NCI-H446 (cell line): Measurements from ENCODE around the gene TMEM131L.
"Not testable (repeated sequence)": the region's sequence is repeated elsewhere in the genome, so short reads cannot be mapped to it uniquely, and the experiment has no call there.

Experiments used
- DNase-seq, 2 experiments: peaks; one replicate each; lab custom pipeline; 2025; lab: John Stamatoyannopoulos, UW

TMEM131L gene

GRCh38 chr4:153449338-153449737 is 16.8 kb upstream of the TMEM131L start:
- DNase-seq, result no peak

GRCh38 chr4:153450544-153450917 is 15.6 kb upstream of the TMEM131L start:
- no peak for DNase-seq

GRCh38 chr4:153451145-153451544 is 15.0 kb upstream of the TMEM131L start:
- not testable (repeated sequence) for DNase-seq

GRCh38 chr4:153451911-153452657 is 14.1 kb upstream of the TMEM131L start:
- no peak for DNase-seq

- no peak for DNase-seq
Observed at GRCh38 chr4:153452658-153453378, 13.3 kb upstream of the TMEM131L start.

- DNase-seq, result no peak
Observed at GRCh38 chr4:153453402-153453801, 12.8 kb upstream of the TMEM131L start.

- no peak for DNase-seq
Observed at GRCh38 chr4:153458969-153459368, 7.2 kb upstream of the TMEM131L start.

- DNase-seq, result not testable (repeated sequence)
Observed at GRCh38 chr4:153461549-153461948, 4.6 kb upstream of the TMEM131L start.

- DNase-seq, result no peak
Observed at GRCh38 chr4:153464068-153464467, 2.1 kb upstream of the TMEM131L start.

- no peak for DNase-seq
Observed at GRCh38 chr4:153465140-153465539, 1.0 kb upstream of the TMEM131L start.

GRCh38 chr4:153465615-153466080 is 512 bp upstream of the TMEM131L start:
- DNase-seq, result no peak

- peak in 1 of 2 experiments; percentile 11 for DNase-seq
Observed at GRCh38 chr4:153466949-153467896, 1.1 kb downstream of the TMEM131L start.

GRCh38 chr4:153467897-153468262 is 1.7 kb downstream of the TMEM131L start:
- no peak for DNase-seq

GRCh38 chr4:153468587-153468986 is 2.4 kb downstream of the TMEM131L start:
- DNase-seq, result no peak

- no peak for DNase-seq
Observed at GRCh38 chr4:153469031-153469430, 2.9 kb downstream of the TMEM131L start.

GRCh38 chr4:153471071-153471697 is 5.0 kb downstream of the TMEM131L start:
- not testable (repeated sequence) for DNase-seq

GRCh38 chr4:153471698-153472093 is 5.5 kb downstream of the TMEM131L start:
- DNase-seq, result no peak

GRCh38 chr4:153472122-153473037 is 6.2 kb downstream of the TMEM131L start:
- no peak for DNase-seq

- no peak for DNase-seq
Observed at GRCh38 chr4:153474251-153474650, 8.1 kb downstream of the TMEM131L start.

- DNase-seq, result no peak
Observed at GRCh38 chr4:153476829-153477574, 10.8 kb downstream of the TMEM131L start.
